Measurements from ENCODE around the gene SFXN3.

The SFXN3 gene

GRCh38 chr10:101010329-101010728 lies 20.7 kb upstream of the SFXN3 start:
- no peak overlapping the region for H3K9ac ChIP-seq (ENCODE audit: low read depth, low read length)
- H3K36me3 ChIP-seq (ENCODE audit: control insufficient read depth, insufficient read depth, low read length) = peaks cover 22% of the 10 kb centered on the region
- peaks cover 10% of the 10 kb centered on the region; the same call in 1 of the 2 replicates for H3K27me3 ChIP-seq (ENCODE audit: control insufficient read depth, insufficient read depth, low read length)
- no peaks in the 10 kb centered on the region for H3K9me3 ChIP-seq (ENCODE audit: control insufficient read depth, insufficient read depth, low read length)
- no peak overlapping the region for H3K4me3 ChIP-seq (ENCODE audit: low read depth, low read length)
- no peak overlapping the region for H3K27ac ChIP-seq (ENCODE audit: low read depth, low read length)
- peaks cover 7% of the 10 kb centered on the region; the same call in 1 of the 2 replicates for H3K4me1 ChIP-seq (ENCODE audit: control insufficient read depth, insufficient read depth, low read length)

- no peak overlapping the region for H3K9ac ChIP-seq (ENCODE audit: low read depth, low read length)
- H3K36me3 ChIP-seq (ENCODE audit: control insufficient read depth, insufficient read depth, low read length) = peaks cover 8% of the 10 kb centered on the region
- H3K27me3 ChIP-seq (ENCODE audit: control insufficient read depth, insufficient read depth, low read length) = peaks cover 19% of the 10 kb centered on the region
- no peak overlapping the region for H3K4me3 ChIP-seq (ENCODE audit: low read depth, low read length)
- no peaks in the 10 kb centered on the region for H3K9me3 ChIP-seq (ENCODE audit: control insufficient read depth, insufficient read depth, low read length)
- H3K4me1 ChIP-seq (ENCODE audit: control insufficient read depth, insufficient read depth, low read length) = peaks cover 7% of the 10 kb centered on the region; the same call in 1 of the 2 replicates
- H3K27ac ChIP-seq (ENCODE audit: low read depth, low read length) = no peak overlapping the region
These were observed 19.3 kb upstream of the SFXN3 start for GRCh38 chr10:101011517-101012423.

GRCh38 chr10:101012525-101013364 lies 18.3 kb upstream of the SFXN3 start:
- Histone ChIP-seq H3K4me1 (ENCODE audit: control insufficient read depth, insufficient read depth, low read length) (peaks cover 7% of the 10 kb centered on the region; the same call in 1 of the 2 replicates), H3K27ac (ENCODE audit: low read depth, low read length) (no peak overlapping the region), H3K9ac (ENCODE audit: low read depth, low read length) (no peak overlapping the region), H3K4me3 (ENCODE audit: low read depth, low read length) (no peak overlapping the region), H3K9me3 (ENCODE audit: control insufficient read depth, insufficient read depth, low read length) (no peaks in the 10 kb centered on the region), H3K36me3 (ENCODE audit: control insufficient read depth, insufficient read depth, low read length) (no peaks in the 10 kb centered on the region), H3K27me3 (ENCODE audit: control insufficient read depth, insufficient read depth, low read length) (peaks cover 28% of the 10 kb centered on the region)

GRCh38 chr10:101013365-101013825 lies 17.6 kb upstream of the SFXN3 start:
- no peaks in the 10 kb centered on the region for H3K36me3 ChIP-seq (ENCODE audit: control insufficient read depth, insufficient read depth, low read length)
- no peak overlapping the region for H3K27ac ChIP-seq (ENCODE audit: low read depth, low read length)
- H3K4me1 ChIP-seq (ENCODE audit: control insufficient read depth, insufficient read depth, low read length) = peaks cover 9% of the 10 kb centered on the region; the same call in 1 of the 2 replicates
- H3K9me3 ChIP-seq (ENCODE audit: control insufficient read depth, insufficient read depth, low read length) = no peaks in the 10 kb centered on the region
- no peak overlapping the region for H3K4me3 ChIP-seq (ENCODE audit: low read depth, low read length)
- H3K9ac ChIP-seq (ENCODE audit: low read depth, low read length) = no peak overlapping the region
- peaks cover 35% of the 10 kb centered on the region for H3K27me3 ChIP-seq (ENCODE audit: control insufficient read depth, insufficient read depth, low read length)

- no peaks in the 10 kb centered on the region for H3K9me3 ChIP-seq (ENCODE audit: control insufficient read depth, insufficient read depth, low read length)
- peaks cover 44% of the 10 kb centered on the region for H3K27me3 ChIP-seq (ENCODE audit: control insufficient read depth, insufficient read depth, low read length)
- H3K4me1 ChIP-seq (ENCODE audit: control insufficient read depth, insufficient read depth, low read length) = 0 out of 2 replicates have a peak, but pooled peaks cover 12% of the 10 kb centered on the region
- no peak overlapping the region for H3K4me3 ChIP-seq (ENCODE audit: low read depth, low read length)
- H3K27ac ChIP-seq (ENCODE audit: low read depth, low read length) = no peak overlapping the region
- H3K9ac ChIP-seq (ENCODE audit: low read depth, low read length) = no peak overlapping the region
- H3K36me3 ChIP-seq (ENCODE audit: control insufficient read depth, insufficient read depth, low read length) = no peaks in the 10 kb centered on the region
These were observed 16.7 kb upstream of the SFXN3 start for GRCh38 chr10:101014230-101014884.

GRCh38 chr10:101014966-101015581 lies 16.0 kb upstream of the SFXN3 start:
- Histone ChIP-seq H3K9ac (ENCODE audit: low read depth, low read length) (no peak overlapping the region), H3K36me3 (ENCODE audit: control insufficient read depth, insufficient read depth, low read length) (no peaks in the 10 kb centered on the region), H3K4me1 (ENCODE audit: control insufficient read depth, insufficient read depth, low read length) (0 out of 2 replicates have a peak, but pooled peaks cover 12% of the 10 kb centered on the region), H3K9me3 (ENCODE audit: control insufficient read depth, insufficient read depth, low read length) (no peaks in the 10 kb centered on the region), H3K4me3 (ENCODE audit: low read depth, low read length) (no peak overlapping the region), H3K27me3 (ENCODE audit: control insufficient read depth, insufficient read depth, low read length) (peaks cover 49% of the 10 kb centered on the region), H3K27ac (ENCODE audit: low read depth, low read length) (no peak overlapping the region)

- Histone ChIP-seq H3K27me3 (ENCODE audit: control insufficient read depth, insufficient read depth, low read length) (peaks cover 51% of the 10 kb centered on the region), H3K9ac (ENCODE audit: low read depth, low read length) (no peak overlapping the region), H3K27ac (ENCODE audit: low read depth, low read length) (no peak overlapping the region), H3K9me3 (ENCODE audit: control insufficient read depth, insufficient read depth, low read length) (no peaks in the 10 kb centered on the region), H3K4me3 (ENCODE audit: low read depth, low read length) (no peak overlapping the region), H3K4me1 (ENCODE audit: control insufficient read depth, insufficient read depth, low read length) (0 out of 2 replicates have a peak, but pooled peaks cover 12% of the 10 kb centered on the region), H3K36me3 (ENCODE audit: control insufficient read depth, insufficient read depth, low read length) (no peaks in the 10 kb centered on the region)
These were observed 15.5 kb upstream of the SFXN3 start for GRCh38 chr10:101015582-101015973.

GRCh38 chr10:101016814-101017213 lies 14.2 kb upstream of the SFXN3 start:
- no peak overlapping the region for H3K9ac ChIP-seq (ENCODE audit: low read depth, low read length)
- 0 out of 2 replicates have a peak, but pooled peaks cover 12% of the 10 kb centered on the region for H3K4me1 ChIP-seq (ENCODE audit: control insufficient read depth, insufficient read depth, low read length)

GRCh38 chr10:101018118-101018599 lies 12.9 kb upstream of the SFXN3 start:
- Histone ChIP-seq H3K4me1 (ENCODE audit: control insufficient read depth, insufficient read depth, low read length) (0 out of 2 replicates have a peak, but pooled peaks cover 6% of the 10 kb centered on the region), H3K4me3 (ENCODE audit: low read depth, low read length) (peak overlapping the region; percentile 52), H3K9me3 (ENCODE audit: control insufficient read depth, insufficient read depth, low read length) (no peaks in the 10 kb centered on the region), H3K27ac (ENCODE audit: low read depth, low read length) (no peak overlapping the region), H3K27me3 (ENCODE audit: control insufficient read depth, insufficient read depth, low read length) (peaks cover 53% of the 10 kb centered on the region), H3K9ac (ENCODE audit: low read depth, low read length) (no peak overlapping the region), H3K36me3 (ENCODE audit: control insufficient read depth, insufficient read depth, low read length) (no peaks in the 10 kb centered on the region)

More at GRCh38 chr10:101016814-101017213, 14.2 kb upstream of the SFXN3 start:
- H3K4me3 ChIP-seq (ENCODE audit: low read depth, low read length) = no peak overlapping the region
- no peaks in the 10 kb centered on the region for H3K36me3 ChIP-seq (ENCODE audit: control insufficient read depth, insufficient read depth, low read length)
- no peak overlapping the region for H3K27ac ChIP-seq (ENCODE audit: low read depth, low read length)
- H3K27me3 ChIP-seq (ENCODE audit: control insufficient read depth, insufficient read depth, low read length) = peaks cover 53% of the 10 kb centered on the region
- H3K9me3 ChIP-seq (ENCODE audit: control insufficient read depth, insufficient read depth, low read length) = no peaks in the 10 kb centered on the region

Measured in HUES48 (cell line).